Measurements from ENCODE around the gene CHRNA1.

Gene CHRNA1

DNA sequence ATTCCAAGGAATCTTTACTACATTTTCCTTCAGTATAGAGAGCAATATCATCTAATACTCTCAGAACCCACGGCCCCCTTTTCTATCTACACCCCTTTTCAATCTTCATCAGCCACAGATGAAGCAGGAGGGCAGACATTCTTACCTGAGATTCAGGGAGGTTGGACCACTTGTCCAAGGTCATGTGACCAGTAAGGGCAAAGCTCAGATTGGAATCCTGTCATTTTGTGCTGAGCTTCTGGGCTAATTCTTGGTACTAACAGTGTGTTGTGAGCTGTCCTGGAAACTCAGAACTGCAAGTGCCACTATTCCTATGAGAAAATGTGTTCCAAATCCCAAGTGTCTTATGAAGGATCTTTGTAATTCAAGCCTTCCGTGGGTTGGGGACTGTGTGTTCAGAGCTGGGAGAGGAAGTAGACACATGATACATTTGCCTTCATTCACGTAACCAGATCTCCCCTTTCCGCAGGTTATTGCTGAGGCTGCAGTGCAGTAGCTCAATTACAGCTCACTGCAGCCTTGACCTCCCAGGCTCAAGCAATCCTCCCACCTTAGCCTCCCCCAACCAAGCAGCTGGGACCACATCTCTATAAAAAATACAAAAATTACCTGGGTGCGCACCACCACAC is 3.3 kb downstream of the CHRNA1 start:
- no peak for DNase-seq (ENCODE audit: low spot score)

DNA sequence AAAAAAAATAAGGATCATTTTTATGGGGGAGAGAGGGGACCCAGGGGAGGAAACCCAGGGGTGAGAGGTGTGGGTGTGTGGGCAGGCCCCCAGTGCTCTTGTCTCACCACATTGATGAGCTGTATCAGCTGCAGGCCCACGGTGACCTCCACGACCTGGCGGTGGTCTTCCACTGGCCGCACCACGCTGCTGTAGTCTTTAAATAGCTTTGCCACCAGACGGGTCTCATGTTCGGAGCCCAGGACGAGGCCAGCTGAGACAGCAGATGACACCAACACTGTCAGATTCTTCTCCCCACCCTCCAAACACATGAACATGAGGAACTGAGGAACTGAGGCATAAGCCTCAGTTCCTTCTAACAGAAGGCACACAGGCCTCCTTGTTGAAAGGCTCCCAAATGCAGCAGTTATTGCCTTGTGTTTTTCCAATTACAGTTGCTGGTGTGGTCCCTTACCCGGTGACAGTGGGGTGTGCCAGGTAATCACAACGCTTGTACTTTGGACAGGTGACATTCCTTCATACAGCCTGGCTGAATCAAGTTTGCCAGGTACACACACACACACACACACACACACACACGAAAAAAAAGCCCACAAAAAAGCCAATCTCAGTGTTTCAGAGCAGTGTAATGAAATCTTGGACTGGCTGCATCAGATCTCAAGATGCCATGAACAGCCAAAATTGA is 4.7 kb downstream of the CHRNA1 start:
- no peak for DNase-seq (ENCODE audit: low spot score)

DNA sequence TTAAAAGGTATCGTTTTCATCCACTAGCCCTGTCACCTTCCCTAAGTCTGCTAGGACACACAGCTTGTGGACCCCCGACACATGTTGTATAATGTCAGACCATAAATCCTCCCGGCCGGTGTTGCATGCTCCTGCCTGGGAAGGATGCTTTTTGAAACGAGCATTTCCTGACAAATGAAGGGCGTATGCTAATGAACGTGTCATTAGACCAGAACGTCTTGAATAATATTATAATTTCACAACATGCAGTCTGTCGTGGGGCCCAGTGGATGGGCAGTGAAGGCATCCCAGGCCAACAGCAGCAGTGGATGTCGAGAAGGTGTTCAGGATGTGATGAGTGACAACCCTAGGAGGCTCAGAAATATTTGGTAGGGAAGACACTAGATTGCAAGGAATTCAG is 7.5 kb downstream of the CHRNA1 start:
- DNase-seq (ENCODE audit: low spot score), result no peak

DNA sequence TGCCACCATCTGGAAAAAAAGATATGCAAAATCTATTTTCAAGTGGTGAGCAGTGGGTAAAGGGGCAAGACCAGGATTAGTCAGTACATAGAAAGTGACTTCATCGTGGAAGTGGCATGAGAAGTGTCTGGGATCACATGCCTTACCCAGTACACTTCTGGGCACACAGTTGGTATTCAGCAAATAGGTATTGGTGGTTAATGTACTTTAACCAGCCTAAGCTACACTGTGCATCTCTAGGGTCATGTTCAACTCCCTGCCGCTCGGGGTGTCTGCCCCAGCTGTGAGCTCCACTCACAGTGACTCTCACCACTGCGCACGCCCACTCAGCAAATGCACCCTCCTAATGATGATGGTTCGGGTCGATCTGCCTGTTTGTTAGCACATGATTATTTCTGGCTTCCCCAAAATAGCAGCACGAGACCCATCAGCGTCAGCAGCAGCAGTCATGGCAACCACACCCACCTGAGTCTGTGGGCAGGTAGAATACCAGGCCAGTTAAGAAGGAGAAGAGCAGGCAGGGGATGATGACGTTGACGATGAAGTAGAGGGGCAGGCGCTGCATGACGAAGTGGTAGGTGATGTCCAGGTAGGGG is 11.1 kb downstream of the CHRNA1 start:
- DNase-seq (ENCODE audit: low spot score), result peak; percentile 29

DNA sequence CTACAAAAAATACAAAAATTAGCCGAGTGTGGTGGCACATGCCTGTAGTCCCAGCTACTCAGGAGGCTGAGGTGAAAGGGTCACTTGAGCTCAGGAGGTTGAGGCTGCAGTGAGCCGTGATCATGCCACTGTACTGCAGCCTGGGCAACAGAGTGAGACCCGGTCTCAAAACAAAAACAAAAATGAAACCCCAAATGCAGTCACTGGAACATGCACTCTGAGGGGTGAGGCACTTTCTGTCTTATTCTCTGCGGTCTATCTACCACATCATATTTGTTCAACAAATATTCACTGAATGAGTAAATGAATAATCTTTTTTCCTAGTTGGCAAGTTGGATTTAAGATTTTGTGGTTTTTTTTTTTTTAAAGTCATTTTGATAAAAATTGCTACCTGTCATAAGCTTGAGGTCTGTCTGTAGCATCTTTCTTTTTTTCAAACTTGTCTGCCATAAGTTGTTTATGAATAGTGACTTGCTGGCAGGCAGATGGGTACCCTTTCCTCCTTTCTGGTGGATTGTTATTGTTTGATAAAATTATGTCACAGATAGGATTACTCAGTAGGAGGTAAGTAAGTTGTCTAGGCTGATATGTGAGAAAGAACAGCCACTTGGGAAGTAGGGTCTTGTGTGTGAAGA is 11.8 kb downstream of the CHRNA1 start:
- DNase-seq (ENCODE audit: low spot score), result peak; percentile 56

DNA sequence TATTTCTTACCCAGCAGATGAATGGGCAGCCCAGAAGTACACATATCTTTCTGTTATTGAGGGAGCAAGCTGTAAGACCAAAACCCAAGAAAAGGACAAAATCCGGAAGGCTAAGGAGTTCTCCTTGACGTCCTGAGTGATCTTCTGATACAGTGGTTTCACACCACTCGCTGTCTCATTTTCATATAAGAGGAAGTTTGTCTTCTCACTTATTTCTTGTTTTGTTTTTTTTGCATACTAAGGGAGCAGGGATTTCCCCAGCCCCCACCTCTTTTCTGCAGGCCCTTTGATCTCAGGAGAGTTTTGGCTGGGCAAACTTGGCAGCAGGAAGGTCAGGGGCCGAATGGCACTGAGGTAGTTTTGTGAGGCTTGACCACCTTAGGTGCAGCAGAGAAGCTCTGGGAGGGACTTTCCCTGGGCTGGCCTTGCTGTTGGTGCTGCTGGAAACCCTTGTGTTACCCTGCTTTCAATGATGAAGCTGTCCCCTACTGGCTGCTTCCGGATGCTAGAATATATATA is 13.3 kb downstream of the CHRNA1 start:
- DNase-seq (ENCODE audit: low spot score), result peak; percentile 37

DNA sequence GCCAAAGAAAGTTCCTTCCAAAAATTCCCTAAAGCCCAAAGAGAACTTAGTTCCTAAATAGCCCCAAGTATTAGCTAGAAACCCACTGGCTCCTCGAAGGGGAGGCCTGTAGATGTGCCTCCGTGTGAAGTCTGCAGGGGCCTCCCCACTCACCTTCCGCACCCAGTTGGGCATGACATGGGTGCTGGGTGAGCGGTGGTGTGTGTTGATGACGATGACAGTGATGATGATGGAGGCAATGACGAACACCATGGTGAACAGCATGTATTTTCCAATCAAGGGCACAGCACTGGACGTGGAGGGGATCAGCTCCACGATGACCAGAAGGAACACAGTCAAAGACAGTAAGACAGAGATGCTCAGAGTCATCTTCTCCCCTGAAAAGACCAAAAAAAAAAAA is 14.5 kb downstream of the CHRNA1 start:
- DNase-seq (ENCODE audit: low spot score), result no peak

DNA sequence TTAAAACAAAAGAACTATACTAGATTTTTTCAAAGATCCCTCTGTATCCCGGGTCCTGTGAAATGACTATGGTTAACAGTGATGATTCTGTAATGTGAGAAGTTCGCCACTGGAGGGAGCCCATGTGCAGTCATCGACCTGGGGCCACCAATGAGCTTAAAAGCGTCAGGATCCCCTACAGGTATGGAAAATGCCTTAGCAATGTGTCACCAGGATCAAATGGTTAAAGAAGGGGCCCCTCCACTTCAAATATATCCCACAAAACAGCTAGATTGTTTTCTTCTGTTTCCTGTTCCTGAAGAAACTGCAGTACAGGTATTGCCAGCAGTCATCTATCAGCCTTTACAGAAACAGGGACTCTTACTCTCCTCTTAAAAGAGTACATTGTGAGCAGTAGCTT is 15.3 kb downstream of the CHRNA1 start:
- DNase-seq (ENCODE audit: low spot score), result peak; percentile 80

DNA sequence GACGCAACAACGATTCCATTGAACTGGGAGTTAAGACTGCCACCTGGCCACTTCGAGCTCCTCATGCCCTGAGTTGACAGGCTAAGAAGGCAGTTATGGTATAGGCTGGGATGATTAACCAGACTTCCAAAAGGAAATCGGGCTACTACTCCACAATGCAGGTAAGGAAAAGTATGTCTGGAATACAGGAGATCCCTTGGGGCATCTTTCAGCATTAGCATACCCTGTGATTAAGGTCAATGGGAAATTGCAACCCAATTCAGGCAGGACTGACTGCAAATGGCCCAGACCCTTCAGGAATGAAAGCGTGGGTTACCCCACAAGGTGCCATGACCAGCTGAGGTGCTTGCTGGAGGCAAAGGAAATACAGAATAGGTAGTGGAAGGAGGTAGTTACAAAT is 19.1 kb downstream of the CHRNA1 start:
- DNase-seq (ENCODE audit: low spot score), result no peak

DNA sequence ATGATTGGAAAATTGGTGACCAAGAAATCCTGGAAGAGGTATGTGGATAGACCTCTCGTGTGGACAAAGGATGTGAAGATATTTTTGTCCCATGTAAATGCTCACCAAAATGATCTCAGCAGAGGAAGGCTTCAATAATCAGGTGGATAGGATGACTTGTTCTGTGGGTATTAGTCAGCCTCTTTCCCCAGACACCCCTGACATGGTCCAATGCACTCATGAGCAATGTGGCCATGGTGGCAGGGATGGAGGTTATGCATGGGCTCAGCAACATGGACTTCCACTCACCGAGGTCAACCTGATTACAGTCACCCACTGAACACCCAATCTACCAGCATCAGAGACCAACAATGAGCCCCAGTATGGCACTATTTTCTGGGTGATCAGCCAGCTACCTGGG is 20.2 kb downstream of the CHRNA1 start:
- no peak for DNase-seq (ENCODE audit: low spot score)

DNA sequence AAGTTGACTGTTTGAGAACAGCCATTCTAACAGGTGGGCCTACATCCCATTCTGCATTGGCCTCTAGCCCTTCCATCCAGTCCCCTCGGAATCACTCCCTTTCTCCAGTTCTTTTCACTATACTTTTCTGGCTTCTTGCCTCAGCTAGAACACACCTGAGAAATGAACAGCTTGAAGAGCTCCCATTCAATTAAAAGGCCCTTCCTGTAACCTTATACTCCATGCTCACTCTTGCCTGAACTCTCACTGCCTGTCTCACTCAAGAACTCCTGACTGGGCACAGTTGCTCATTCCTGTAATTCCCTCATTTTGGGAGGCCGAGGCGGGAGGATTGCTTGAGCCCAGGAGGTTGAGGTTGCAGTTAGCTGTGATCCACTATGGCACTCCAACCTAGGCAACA is 23.6 kb downstream of the CHRNA1 start:
- no peak for DNase-seq (ENCODE audit: low spot score)

DNA sequence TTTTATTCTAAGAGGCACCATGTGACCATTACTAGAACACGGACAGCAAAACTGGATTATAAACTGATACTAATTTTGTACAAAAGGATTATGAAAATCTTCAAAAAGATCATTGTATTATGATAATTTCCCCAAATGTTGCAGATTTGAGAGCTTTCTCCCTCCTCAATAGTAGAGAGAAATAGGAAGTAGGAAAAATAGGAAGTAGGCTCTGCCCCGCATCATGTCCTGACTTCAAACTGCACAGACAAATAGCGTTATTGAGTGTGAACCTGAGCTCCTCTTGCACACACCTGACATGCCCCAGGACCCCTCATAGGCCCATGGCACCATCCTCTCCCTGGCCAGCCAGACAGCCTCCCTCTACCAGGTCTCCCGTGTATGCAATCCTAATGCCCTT is 25.4 kb downstream of the CHRNA1 start:
- DNase-seq (ENCODE audit: low spot score), result no peak

DNA sequence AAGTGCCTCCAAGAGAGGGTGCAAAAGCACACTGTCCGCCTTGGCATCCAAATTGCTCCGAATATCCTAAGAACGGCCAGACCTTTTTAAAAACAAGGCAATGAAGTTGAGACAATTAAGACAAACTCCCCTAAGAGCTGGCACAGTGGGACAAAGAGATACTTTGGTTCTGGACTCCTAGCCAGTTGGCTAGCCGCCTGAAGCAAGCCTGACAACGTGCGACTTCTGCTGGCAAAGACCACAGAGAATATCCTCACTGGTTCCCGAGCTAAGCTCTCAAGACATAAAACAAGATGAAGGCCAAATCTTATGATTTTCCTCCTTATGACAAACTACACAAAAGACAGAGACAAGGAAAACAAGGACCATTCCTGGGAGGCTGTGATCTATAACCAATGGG is 32.7 kb downstream of the CHRNA1 start:
- no peak for DNase-seq (ENCODE audit: low spot score)

DNA sequence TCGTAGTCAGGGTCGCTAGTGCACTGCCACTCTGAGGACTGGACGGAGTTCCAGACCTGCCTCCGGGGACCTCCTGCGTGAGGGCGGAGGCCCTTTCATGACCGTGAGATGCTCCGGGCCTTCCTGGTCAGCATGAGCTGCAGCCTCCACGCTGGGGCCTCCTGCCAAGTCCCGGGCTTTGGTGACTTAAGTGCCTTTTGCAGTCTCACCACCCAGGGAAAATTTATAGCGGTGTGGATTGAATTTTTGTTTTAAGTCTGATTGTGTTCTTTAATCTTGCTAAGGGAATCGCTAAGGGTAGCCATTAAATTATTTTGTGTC is 33.6 kb downstream of the CHRNA1 start:
- DNase-seq (ENCODE audit: low spot score), result no peak

DNA sequence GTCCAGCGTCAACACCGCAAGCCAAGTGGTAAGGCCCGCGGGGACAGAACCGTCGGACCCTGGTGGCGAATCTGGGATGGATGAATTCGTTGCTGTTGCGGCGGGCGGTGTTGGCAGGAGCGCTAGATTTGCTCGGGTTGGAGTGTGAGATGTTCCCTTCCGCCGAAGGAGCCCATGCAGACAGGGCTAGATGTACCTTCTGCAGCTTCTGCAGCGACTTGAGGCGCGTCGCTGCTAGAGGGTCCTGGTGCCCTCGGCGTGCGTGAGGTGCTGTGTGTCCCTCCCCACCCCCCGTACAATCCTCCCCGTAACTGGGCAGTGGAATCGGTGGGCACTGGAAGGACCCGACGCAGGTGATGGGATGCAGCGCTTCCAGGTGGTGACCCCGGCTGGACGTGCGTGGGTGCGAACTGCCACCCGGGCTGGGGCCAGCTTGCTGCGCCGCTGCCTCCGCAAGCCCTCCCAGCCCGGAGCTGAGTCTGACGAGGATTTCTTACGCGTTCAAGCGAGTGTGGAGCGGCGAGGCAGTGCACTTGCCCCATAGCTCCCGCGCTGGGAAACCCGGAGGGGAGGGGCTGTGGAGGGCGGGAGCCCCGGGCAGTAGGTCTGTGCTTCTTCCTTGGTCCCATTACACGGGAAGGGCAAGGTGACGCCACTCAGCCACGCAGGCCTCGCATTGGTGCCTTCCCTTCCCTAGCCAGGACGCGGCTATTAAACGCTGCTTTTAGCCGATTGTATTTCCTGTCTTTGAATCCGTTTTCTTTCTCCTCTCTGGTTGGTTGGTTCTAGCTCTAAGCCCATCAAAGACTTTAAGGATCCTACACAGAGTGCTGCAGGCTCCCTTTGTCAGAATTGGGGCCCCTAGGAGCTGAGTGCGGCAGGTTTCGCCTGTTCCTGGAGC is 34.2 kb downstream of the CHRNA1 start:
- DNase-seq (ENCODE audit: low spot score), result peak; percentile 24

DNA sequence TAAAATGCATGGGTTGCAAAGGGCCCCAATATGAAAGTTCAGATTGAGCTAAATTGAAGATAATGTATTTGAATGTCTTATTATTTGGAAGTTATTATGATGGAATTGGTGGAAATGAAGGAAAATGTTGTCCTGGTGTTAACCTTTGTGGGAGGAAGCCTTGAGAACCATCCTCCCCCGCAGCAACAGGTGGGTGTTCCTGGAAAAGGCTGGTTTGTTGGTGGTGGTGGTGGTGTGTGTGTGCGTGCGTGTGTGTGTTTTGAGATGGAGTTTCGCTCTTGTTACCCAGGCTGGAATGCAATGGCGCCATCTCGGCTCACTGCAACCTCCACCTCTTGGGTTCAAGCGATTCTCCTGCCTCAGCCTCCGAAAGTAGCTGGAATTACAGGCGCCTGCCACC is 36.2 kb downstream of the CHRNA1 start:
- DNase-seq (ENCODE audit: low spot score), result no peak

DNA sequence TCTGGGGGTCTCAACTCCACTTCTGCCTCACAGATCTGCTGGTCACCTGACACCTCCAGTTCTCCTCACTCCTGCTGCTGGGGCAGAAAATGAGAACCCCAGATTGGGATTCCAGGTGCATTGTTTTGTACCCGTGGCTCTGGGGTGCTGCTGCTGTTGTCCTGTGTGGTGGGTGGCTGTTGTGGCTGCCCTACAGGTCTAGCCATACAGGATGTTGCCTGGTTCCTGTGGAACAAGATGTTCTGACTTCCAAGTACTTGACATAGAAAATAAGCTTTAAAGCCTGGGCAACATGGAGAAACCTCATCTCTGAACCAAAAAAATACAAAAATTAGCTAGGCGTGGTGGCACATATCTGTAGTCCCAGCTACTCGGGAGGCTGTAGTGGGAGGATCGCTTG is 38.1 kb downstream of the CHRNA1 start:
- no peak for DNase-seq (ENCODE audit: low spot score)

DNA sequence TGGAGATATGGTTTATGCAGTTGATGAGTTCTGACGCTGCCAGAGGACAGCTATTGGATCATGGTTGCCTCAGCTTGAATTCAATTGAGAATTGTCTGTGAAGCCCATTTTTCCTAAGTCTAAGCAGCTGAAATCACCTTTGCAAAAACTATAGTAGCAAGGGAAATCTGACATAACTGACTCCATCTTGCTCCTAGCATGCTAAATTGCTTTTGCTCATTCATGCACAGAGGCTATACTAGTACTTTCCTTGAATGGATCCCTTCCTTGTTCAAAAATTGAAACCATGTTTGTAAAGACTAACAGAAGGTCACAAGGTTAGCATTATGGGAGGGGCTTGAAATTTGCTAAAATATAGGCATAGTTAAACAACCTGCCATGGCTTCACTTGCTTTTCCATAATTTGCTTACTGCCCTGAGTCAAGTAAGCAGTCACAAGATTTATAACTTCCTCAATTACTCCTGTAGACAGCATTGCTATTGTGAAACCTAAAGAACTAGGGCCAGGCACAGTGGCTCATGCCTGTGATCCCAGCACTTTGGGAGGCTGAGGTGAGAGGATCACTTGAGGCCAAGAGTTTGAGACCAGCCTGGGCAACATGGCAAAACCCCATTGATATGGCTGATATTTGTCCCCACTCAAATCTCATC is 41.2 kb downstream of the CHRNA1 start:
- no peak for DNase-seq (ENCODE audit: low spot score)

DNA sequence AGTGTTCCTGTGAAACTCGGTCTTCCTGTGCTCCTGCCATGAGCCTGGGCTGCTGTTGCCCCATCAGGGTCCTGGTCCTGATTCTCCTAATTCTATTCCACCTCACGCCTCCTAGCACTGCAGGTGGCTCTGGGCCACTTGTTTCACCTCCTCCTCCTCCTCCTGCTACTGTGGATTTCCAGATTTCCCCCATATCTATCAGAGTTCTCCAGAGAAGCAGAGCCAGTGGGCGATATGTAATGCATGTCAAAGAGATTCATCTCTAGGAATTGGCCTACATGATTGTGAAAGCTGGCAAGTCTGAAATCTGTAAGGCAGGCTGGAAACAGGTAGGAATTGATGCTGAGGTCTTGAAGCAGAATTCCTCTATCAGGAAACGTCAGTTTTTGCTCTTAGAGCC is 45.3 kb downstream of the CHRNA1 start:
- no peak for DNase-seq (ENCODE audit: low spot score)

DNA sequence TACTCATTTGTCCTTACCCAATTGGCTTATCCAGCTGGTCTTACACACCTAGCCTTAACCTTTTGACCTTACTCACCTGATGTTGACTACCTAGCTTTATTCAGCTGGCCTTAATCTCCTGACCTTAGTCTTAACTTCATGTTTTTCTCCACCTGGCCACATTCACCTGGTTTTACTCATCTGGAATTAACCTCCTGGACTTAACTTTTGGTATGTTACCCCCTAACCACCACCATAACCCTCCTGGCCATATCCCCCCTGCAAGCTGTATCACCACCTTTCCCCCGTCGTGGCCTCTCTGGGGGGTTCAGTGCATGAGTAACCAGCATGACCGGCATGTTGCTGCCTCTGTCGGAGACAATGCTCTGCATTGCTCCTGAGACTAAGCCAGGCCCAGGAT is 45.7 kb downstream of the CHRNA1 start:
- no peak for DNase-seq (ENCODE audit: low spot score)

DNA sequence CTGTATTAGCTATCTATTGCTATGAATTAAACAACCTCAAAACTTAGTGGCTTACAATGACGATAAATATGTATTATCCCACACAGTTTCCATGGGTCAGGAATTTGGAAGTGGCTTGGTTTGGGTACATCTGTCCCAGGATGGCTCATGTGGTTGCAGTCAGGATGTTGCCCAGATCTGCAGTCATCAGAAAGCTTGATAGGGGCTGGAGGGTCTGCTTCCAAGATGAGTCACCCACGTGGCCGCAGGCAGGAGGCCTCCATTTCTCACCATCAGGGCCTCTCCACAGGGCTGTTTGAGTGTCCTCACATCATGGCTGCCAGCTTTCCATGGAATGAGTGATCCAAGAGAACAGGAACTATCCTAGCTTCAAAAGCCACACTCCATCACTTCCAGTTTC is 46.4 kb downstream of the CHRNA1 start:
- no peak for DNase-seq (ENCODE audit: low spot score)

DNA sequence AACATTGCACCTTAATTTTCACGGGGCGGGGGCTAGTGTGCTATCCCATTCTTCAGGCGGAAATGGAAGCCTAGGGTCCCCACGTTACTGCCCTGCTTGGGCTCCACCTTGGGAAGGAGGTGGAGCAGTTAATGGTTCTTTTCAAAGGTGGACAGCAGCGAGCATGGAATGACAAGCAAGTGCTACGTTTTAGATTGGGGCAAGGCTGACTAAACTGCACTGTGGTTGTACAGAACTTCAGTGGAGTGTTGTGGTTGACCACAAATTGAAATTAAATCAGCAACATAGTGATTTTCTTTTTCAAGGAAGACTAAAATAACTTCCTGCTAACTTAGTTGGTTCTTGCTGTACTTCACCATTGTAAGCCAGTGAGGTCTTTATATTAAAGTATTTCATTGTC is 47.0 kb downstream of the CHRNA1 start:
- peak; percentile 51 for DNase-seq (ENCODE audit: low spot score)

Measured in CD4-positive, alpha-beta T cell treated with Interleukin-2 at 100 ng/mL for 4 hours (primary cell).